ENCODE measurements around the gene CLPSL2.

GRCh38 chr6:35811699-35811995 lies 35.2 kb downstream of the CLPSL2 start:
- TF ChIP-seq, protein P1, sequence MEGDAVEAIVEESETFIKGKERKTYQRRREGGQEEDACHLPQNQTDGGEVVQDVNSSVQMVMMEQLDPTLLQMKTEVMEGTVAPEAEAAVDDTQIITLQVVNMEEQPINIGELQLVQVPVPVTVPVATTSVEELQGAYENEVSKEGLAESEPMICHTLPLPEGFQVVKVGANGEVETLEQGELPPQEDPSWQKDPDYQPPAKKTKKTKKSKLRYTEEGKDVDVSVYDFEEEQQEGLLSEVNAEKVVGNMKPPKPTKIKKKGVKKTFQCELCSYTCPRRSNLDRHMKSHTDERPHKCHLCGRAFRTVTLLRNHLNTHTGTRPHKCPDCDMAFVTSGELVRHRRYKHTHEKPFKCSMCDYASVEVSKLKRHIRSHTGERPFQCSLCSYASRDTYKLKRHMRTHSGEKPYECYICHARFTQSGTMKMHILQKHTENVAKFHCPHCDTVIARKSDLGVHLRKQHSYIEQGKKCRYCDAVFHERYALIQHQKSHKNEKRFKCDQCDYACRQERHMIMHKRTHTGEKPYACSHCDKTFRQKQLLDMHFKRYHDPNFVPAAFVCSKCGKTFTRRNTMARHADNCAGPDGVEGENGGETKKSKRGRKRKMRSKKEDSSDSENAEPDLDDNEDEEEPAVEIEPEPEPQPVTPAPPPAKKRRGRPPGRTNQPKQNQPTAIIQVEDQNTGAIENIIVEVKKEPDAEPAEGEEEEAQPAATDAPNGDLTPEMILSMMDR (IDR thresholded peaks at IDR 0.05; ENCODE audit: insufficient read depth, low read length): no peak
- TF ChIP-seq REST (IDR thresholded peaks at IDR 0.05; ENCODE audit: insufficient replicate concordance, low read depth): no peak
- TF ChIP-seq SPI1 (IDR thresholded peaks at IDR 0.05; ENCODE audit: borderline replicate concordance, low read depth): no peak
- TF ChIP-seq POLR2AphosphoS5 (IDR thresholded peaks at IDR 0.05; ENCODE audit: low read depth): no peak

All from HL-60 (cell line).